Neuron (in vitro differentiated cells): ENCODE data around the gene GPR78.

Experiments used
- H2AFZ ChIP-seq: one replicate; pipeline ENCODE4 v1.6.1; 2013; ENCODE audit warnings: low read depth, mild to moderate bottlenecking, inconsistent platforms, low read length, moderate library complexity
- H3K27me3 ChIP-seq: one replicate; pipeline ENCODE4 v1.6.1; 2013; ENCODE audit warnings: low read length; ENCODE audit not compliant: insufficient read depth
- H3K36me3 ChIP-seq: one replicate; pipeline ENCODE4 v1.6.1; 2013; ENCODE audit warnings: low read length; ENCODE audit not compliant: insufficient read depth
- H3K4me1 ChIP-seq: one replicate; pipeline ENCODE4 v1.6.1; 2013; ENCODE audit warnings: low read length; ENCODE audit not compliant: insufficient read depth
- H3K4me3 ChIP-seq: 2 replicates; pipeline ENCODE4 v1.5.1; 2013; ENCODE audit warnings: mild to moderate bottlenecking, low read length, moderate library complexity
- H3K9me3 ChIP-seq: one replicate; pipeline ENCODE4 v1.6.1; 2013; ENCODE audit warnings: low read length

GPR78 gene

DNA sequence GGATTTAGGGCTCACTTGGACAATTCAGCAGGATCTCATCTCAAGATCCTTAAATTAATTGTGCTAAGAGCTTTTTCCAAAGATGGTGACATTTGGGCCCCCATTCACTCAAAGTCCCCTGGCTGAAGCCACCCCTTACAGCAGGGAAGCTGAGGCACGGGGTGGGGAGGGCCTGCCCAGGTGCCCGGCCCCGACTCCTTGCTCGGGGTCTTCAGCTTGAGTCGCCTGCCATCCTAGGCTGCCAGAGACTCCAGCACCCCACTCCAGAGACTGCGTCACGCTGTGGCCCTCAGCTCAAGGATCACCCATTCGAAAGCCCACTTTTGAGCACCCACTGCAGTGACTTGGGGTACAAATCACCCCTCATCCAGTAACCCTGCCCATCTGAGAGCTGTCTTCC is 39.2 kb upstream of the GPR78 start:
- H3K36me3 ChIP-seq = no peaks in the 10 kb centered on the region
- no peak overlapping the region for H3K4me3 ChIP-seq
- H3K4me1 ChIP-seq = no peaks in the 10 kb centered on the region
- peaks cover 10% of the 10 kb centered on the region for H3K27me3 ChIP-seq
- H3K9me3 ChIP-seq = no peaks in the 10 kb centered on the region
- H2AFZ ChIP-seq = no peak overlapping the region

DNA sequence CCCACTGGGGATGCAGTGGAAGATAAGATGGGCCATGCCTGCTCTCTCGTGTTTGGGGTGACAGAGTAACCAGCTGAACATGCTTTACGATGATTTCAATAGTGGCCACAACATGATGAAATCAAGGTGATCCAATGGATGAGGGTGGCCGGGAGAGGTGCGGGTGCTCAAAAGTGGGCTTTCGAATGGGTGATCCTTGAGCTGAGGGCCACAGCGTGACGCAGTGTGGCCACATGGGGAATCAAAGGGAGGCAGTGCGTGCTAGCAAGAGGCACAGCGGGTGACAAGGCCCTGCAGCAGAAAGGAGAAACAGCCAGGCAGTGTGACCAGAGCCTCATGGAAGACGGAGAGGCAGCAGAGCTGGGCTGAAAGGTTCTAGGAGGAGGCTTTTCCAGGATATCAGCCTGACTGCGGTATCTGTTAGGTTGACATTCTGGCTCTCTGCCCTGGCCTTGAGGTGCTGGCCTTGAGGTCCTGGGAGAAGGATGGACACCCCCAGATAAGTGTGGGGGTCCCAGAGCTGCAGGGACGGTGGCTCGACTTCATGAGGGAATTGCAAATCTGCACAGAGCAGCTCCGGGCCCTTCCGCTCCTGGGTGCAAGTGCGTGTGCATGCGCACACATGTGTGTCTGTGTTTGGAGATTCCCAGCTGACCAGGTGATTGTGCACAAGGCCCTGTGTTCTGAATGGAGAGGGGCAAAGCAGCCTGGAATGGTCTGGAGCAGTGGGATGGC is 38.0 kb upstream of the GPR78 start:
- peaks cover 13% of the 10 kb centered on the region for H3K27me3 ChIP-seq
- H3K4me3 ChIP-seq = no peak overlapping the region
- H3K36me3 ChIP-seq = no peaks in the 10 kb centered on the region
- H3K9me3 ChIP-seq = no peaks in the 10 kb centered on the region
- no peaks in the 10 kb centered on the region for H3K4me1 ChIP-seq
- H2AFZ ChIP-seq = no peak overlapping the region

DNA sequence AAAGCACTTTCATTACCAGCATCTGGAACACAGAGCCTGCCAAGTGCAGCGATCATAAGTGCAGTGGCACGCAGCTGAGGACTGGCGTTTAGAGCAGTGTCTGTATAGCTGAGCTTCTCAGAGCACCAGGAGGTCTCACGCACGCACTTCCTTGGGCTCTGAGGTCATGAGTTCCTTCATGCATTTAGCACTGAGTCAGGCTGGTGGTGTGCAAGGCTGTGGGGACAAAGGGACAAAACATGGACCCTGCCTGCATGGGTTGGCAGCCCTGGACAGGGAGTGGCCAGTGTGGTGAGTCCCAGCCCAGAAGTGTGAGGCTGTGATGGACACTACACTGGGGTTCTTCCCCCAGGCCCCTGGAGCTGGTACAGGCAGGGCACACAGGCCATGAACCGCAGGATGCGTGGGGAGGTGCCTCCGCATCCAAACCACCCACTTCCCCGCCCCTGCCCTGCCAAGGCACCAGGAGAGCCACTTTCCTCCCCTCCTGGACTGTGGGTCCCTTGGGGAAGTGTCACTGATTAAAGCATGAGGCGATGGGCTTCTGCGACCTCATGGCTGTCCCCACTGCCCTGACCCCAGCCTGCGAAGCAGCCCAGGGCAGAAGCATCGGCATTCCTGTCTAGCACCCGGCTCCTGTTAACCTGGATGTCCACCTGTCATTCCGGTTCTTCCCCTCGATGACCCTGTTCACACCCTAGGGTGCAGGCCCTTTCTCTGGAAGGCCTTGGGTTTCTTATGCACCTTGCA is 37.2 kb upstream of the GPR78 start:
- no peak overlapping the region for H3K4me3 ChIP-seq
- H3K27me3 ChIP-seq = peaks cover 13% of the 10 kb centered on the region
- H3K9me3 ChIP-seq = no peaks in the 10 kb centered on the region
- H2AFZ ChIP-seq = no peak overlapping the region
- H3K36me3 ChIP-seq = no peaks in the 10 kb centered on the region
- H3K4me1 ChIP-seq = no peaks in the 10 kb centered on the region

DNA sequence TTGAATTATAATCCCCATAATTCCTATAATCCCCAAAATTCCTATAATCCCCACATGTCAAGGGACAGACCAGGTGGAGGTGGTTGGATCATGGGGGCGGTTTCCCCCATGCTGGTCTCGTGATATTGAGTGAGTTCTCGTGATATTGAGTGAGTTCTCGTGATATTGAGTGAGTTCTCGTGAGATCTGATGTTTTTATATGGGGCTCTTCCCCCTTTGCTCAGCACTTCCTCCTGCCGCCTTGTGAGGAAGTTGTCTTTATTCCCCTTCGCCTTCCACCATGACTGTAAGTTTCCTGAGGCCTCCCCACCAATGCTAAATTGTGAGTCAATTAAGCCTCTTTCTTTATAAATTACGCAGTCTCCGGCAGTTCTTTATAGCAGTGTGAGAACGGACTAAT is 36.6 kb upstream of the GPR78 start:
- H2AFZ ChIP-seq = no peak overlapping the region
- H3K9me3 ChIP-seq = no peaks in the 10 kb centered on the region
- peaks cover 13% of the 10 kb centered on the region for H3K27me3 ChIP-seq
- H3K36me3 ChIP-seq = no peaks in the 10 kb centered on the region
- no peak overlapping the region for H3K4me3 ChIP-seq
- H3K4me1 ChIP-seq = no peaks in the 10 kb centered on the region

DNA sequence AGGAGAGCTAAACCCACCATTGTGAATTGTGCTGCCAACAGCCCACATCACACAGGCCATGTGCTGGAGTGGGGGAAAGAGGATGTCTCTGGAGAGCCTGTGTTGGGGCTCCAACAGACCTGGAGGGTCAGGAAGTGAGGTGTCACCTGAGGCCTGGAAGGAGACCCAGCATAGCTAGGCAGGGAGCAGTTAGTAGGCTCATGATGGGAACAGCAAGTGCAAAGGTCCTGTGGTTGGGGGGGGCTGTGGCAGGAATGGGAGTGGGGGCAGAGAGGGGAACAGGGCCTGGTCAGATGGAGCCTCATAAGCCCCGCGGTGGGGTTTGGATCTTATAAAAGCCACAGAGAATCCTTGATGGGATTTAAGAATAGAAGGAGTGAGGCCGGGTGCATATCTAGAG is 35.9 kb upstream of the GPR78 start:
- Histone ChIP-seq H2AFZ (no peak overlapping the region), H3K4me3 (no peak overlapping the region), H3K36me3 (no peaks in the 10 kb centered on the region), H3K27me3 (peaks cover 10% of the 10 kb centered on the region), H3K4me1 (no peaks in the 10 kb centered on the region), H3K9me3 (no peaks in the 10 kb centered on the region)

DNA sequence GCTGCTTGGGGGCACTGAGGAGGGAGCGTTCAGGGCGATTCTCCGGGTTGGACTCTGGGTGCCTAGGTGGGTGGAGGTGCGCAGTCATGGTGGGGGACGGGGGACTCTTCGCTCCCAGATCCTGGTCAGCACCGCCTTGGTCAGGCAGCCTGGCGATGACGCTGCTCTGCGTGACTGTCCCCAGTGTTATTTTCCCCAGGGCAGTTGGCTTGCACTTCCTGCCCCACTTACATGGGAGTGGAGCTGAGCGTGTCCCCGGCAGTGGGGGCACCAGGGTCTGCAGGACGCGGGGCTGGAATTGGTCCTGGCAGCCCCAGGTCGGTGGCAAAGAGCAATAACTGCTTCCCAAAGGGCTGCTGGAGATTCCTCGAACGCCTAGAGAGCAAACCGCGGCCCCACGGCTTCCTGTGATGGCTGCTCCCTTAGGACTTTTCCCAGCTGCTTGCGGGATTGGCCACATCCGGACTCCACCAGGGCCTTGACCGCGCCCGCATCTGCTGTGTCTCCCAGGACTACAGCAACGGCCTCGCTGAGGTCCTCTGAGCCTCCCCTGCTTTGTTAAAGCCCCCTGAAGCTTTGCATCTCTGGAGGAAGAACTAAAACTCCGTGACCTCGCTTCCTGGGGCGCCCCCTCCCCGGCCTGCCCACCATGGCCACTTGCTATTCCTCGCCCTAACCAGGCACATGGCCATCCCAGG is 35.3 kb upstream of the GPR78 start:
- H3K27me3 ChIP-seq = peaks cover 15% of the 10 kb centered on the region
- no peaks in the 10 kb centered on the region for H3K9me3 ChIP-seq
- no peak overlapping the region for H3K4me3 ChIP-seq
- H3K4me1 ChIP-seq = no peaks in the 10 kb centered on the region
- no peak overlapping the region for H2AFZ ChIP-seq
- H3K36me3 ChIP-seq = no peaks in the 10 kb centered on the region

DNA sequence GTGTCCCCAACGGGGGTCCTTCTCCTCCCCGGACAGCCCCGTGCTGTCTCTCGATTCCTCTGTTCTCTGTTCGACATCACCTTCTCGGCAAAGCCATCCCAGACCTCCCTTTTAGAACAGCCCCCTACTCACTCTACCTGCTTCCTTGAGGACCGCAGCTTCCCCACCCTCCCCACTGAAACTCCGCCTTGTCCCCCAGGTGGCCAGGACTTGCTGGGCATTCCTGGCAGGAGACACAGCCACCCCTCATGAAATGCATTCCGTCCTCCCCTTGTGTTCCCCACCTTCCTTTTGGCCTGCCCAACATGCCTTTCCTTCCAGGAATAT is 34.8 kb upstream of the GPR78 start:
- Histone ChIP-seq H3K4me3 (no peak overlapping the region), H3K9me3 (no peaks in the 10 kb centered on the region), H2AFZ (no peak overlapping the region), H3K36me3 (no peaks in the 10 kb centered on the region), H3K27me3 (peaks cover 15% of the 10 kb centered on the region), H3K4me1 (no peaks in the 10 kb centered on the region)

DNA sequence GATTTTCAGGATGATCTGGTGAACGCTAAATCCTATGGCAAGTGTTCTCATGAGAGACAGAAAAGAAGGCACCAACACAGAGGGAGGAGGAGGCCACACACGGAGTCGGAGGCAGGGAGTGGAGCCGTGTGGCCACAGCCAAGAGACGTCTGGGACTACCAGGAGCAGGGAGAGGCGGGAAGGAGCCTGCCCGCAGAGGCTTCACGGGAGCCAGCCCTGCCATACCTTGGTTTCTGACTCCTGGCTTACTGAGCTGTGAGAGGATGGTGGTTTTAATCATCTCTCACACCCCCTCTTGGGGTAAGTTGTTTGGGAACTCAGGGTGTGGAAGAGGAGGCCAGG is 33.5 kb upstream of the GPR78 start:
- Histone ChIP-seq H3K4me3 (no peak overlapping the region), H3K27me3 (peaks cover 15% of the 10 kb centered on the region), H3K36me3 (no peaks in the 10 kb centered on the region), H2AFZ (no peak overlapping the region), H3K9me3 (no peaks in the 10 kb centered on the region), H3K4me1 (no peaks in the 10 kb centered on the region)

DNA sequence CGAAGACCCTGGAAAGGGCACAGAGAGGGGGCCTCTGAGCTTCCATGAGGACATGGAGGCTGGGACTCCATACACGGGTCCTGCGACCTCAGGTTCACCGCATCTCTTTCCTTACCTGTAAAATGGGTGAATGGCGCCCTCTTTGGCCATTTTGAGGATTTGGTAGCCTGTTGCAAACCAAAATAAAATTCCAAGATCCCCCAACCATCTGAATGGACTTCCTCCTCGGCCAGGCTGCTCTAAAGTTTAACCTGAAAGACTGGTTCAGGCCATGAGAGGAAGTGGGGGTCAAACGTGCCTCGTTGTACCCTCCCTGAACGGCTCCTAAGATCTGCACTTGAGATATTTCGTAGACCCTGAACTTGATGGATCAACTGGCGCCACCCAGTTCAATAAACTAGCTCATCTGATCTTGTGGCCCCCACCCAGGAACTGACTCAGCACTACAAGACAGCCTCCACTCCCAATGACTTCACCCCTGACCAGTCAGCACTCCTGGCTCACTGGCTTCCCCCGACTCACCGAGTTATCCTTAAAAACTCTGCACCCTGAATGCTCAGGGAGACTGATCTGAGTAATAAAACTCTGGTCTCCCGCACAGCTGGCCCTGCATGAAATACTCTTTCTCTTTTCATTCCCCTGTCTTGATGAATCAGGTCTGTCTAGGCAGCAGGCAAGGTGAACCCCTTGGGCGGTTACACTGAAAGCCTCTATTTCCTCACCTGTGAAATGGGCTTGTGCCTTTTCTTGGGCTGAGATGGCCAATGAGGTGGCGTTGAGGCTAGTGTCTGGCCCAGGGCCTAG is 32.9 kb upstream of the GPR78 start:
- H3K4me1 ChIP-seq = no peaks in the 10 kb centered on the region
- no peaks in the 10 kb centered on the region for H3K9me3 ChIP-seq
- no peaks in the 10 kb centered on the region for H3K36me3 ChIP-seq
- peaks cover 16% of the 10 kb centered on the region for H3K27me3 ChIP-seq
- H2AFZ ChIP-seq = no peak overlapping the region
- no peak overlapping the region for H3K4me3 ChIP-seq

DNA sequence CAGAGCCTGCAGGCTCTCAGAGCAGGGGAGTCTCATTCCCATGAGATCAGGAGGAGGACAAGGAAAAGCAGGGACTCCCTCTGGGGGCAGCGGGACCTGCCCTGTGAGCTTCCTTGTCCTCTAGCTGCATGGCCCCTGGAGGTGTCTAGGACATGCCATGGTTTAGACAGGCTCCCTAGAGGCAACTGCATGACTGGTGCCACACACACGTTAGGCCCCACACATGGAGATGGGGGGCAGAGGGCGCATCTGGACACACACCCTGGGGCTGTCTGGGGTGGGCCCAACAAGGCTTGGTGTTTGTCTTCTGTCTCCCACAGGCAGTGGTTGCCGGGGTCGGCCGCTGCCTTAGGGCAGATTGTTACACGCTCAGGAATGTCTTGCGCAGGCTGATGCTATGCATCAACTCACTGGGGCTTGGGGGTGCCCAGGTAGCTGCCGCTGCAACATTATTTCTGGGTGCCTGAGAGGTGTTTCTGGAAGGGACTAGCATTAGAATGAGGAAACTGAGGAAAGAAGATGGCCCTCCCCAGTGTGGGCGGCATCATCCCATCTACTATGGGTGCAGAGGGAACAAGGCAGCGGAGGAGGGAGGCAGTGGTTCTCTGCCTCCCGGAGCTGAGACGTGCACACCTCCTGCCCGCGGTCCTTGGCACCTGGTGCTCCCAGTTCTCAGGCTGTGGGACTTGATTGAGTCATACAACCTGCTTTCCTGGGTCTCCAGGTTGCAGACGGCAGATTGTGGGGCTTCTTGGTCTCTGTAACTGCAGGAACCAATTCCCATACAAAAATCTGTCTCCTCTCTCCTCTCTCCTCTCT is 32.1 kb upstream of the GPR78 start:
- H3K4me3 ChIP-seq = no peak overlapping the region
- no peaks in the 10 kb centered on the region for H3K9me3 ChIP-seq
- H3K36me3 ChIP-seq = no peaks in the 10 kb centered on the region
- H3K4me1 ChIP-seq = no peaks in the 10 kb centered on the region
- H3K27me3 ChIP-seq = peaks cover 17% of the 10 kb centered on the region
- H2AFZ ChIP-seq = no peak overlapping the region

DNA sequence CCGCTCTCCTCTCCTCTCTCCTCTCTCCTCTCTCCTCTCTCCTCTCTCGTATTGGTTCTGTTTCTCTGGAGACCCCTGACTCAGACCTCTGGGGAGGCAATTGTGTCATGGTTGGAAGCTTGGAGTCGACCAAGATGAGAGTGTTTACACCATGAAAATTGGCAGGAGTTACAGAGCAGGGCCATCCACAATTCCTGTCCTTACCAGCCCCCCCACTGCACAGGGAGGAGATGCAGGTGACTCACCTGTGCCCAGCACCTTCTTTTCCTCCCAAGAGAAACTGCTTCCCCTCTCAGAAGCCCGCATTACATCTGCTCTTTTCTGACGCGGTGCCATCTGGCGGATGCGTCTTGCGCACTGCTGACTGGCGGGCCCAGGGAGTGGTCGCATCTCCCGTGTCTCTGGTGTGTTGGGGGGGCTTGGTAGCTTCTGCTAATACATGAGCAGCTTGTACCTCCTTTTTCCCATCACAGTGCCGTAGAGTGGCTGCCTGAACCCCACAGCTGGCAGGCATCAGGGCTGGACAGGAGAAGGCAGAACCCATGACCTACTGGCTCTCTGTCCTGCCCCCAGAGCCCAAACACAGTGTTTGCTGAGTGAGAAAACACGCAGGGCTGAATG is 31.4 kb upstream of the GPR78 start:
- Histone ChIP-seq H3K4me1 (no peaks in the 10 kb centered on the region), H3K36me3 (no peaks in the 10 kb centered on the region), H3K4me3 (no peak overlapping the region), H3K9me3 (no peaks in the 10 kb centered on the region), H2AFZ (no peak overlapping the region), H3K27me3 (peaks cover 17% of the 10 kb centered on the region)

DNA sequence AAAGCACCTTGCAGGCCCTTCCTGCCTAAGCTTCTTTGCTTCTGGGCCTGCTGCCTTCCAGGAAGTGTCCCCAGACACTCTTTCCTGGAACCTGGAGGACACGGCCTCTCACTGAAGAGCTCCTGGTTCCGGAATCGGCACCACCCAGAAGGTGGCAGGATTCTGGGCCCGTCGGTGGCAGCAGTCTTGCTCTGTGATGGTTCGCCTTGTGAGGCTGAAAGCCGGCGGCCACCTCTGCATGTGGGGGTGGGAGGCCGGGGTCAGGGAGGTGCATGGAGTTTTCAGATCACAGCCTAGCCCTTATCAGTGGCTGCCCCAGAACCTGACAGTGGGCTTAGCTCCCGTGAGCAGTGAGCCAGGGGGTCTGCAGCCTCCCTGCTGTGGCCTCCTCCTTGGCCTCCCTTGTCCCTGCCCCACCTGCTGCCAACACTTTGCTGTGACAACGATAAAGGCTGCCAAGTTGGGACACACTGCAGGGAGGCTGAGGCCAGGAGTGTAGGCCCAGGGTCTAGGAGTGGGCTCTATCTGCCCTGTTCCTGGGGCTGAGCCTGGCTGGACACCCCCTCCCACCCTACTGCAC is 30.8 kb upstream of the GPR78 start:
- no peaks in the 10 kb centered on the region for H3K9me3 ChIP-seq
- H3K4me1 ChIP-seq = no peaks in the 10 kb centered on the region
- peaks cover 13% of the 10 kb centered on the region for H3K27me3 ChIP-seq
- H3K36me3 ChIP-seq = no peaks in the 10 kb centered on the region
- no peak overlapping the region for H3K4me3 ChIP-seq
- H2AFZ ChIP-seq = no peak overlapping the region
